Body of pancreas (tissue), 4 donors: ENCODE results near the gene ZBTB20.

Source experiments
- CTCF ChIP-seq, 7 experiments: fragments of 450-650 bp in 4 of 7; fragments of 200-600 bp in 3 of 7; sonication (generic) in 3 of 7; IDR thresholded peaks; one replicate each; pipeline ENCODE4 v1.5.1; 2016 to 2019; ENCODE audit warnings: antibody characterized with exemption in 7 of 7
- POLR2A ChIP-seq, 3 donors: fragments of 450-650 bp; IDR thresholded peaks; one replicate each; pipeline ENCODE4 v1.6.1; 2016; ENCODE audit warnings: antibody characterized with exemption in 3 of 3, mild to moderate bottlenecking in 2 of 3

GRCh38 chr3:114848082-114848481 lies 299.0 kb downstream of the ZBTB20 start:
- no peak for TF ChIP-seq CTCF (IDR thresholded peaks at IDR 0.05)
- no peak for TF ChIP-seq POLR2A (IDR thresholded peaks at IDR 0.05)
